Mesenteric fat pad (tissue), 1 donor: ENCODE results near the gene SDHAF3. TPM values are rescaled to one million over a fixed set of nuclear protein-coding genes. Genes with fewer than 3 reads are reported as not detected.
"Not testable (repeated sequence)": the region's sequence is repeated elsewhere in the genome, so short reads cannot be mapped to it uniquely, and the experiment has no call there.

Source experiments
- DNase-seq: peaks from one replicate; pipeline ENCODE4 v3.0.0-alpha.2; 2020; ENCODE audit warnings: low spot score
- long read RNA-seq: library from polyadenylated mRNA; unstranded; transcript quantifications from one replicate; pipeline ENCODE4 v2.0.0, GENCODE V29; 2020
- total RNA-seq: library from RNA; stranded (reverse); fragmentation: NEBNext Ultra II Directional; extraction: Animal tissue kit (Norgen Biotek cat#: 25700); gene quantifications from one replicate; pipeline ENCODE4 v1.2.1, GENCODE V29; 2021
- donor health status: DM: yes; HTN: yes; CAD: no.

The SDHAF3 gene
- 11.8 TPM for total RNA-seq
- long read RNA-seq, transcript SDHAF3-202 (2 exons, 2,060 nt): major isoform, 11 of 13 reads
- long read RNA-seq, partial matches to known transcripts: 0 of 13 reads
- long read RNA-seq, other reads (novel, unspliced or antisense): 2 of 13 reads

GRCh38 chr7:97117372-97118188, at the start of gene SDHAF3:
SDHAF3 (plus strand) TSS chr7:97117698; CDS start chr7:97117724, 26 bp downstream.
- peak; percentile 99 for DNase-seq

- not testable (repeated sequence) for DNase-seq
These were observed 45.5 kb upstream of the SDHAF3 start for GRCh38 chr7:97072025-97072424.

- no peak for DNase-seq
These were observed 41.6 kb upstream of the SDHAF3 start for GRCh38 chr7:97075928-97076327.

- no peak for DNase-seq
These were observed 39.2 kb upstream of the SDHAF3 start for GRCh38 chr7:97078023-97078969.

GRCh38 chr7:97079300-97079699, 38.2 kb upstream of the SDHAF3 start:
- no peak for DNase-seq

- DNase-seq: no peak
These were observed 35.8 kb upstream of the SDHAF3 start for GRCh38 chr7:97081521-97082300.

- no peak for DNase-seq
These were observed 29.1 kb upstream of the SDHAF3 start for GRCh38 chr7:97088364-97088763.

- no peak for DNase-seq
These were observed 27.7 kb upstream of the SDHAF3 start for GRCh38 chr7:97089771-97090170.

GRCh38 chr7:97090761-97091353, 26.6 kb upstream of the SDHAF3 start:
- DNase-seq: no peak

GRCh38 chr7:97094284-97094930, 23.1 kb upstream of the SDHAF3 start:
- DNase-seq: no peak

GRCh38 chr7:97096037-97096436, 21.5 kb upstream of the SDHAF3 start:
- no peak for DNase-seq

- no peak for DNase-seq
These were observed 20.8 kb upstream of the SDHAF3 start for GRCh38 chr7:97096661-97097060.

- DNase-seq: peak; percentile 91
These were observed 12.7 kb upstream of the SDHAF3 start for GRCh38 chr7:97104719-97105238.

GRCh38 chr7:97107192-97107800, 10.2 kb upstream of the SDHAF3 start:
- DNase-seq: no peak

GRCh38 chr7:97116308-97116707, 1.2 kb upstream of the SDHAF3 start:
- no peak for DNase-seq

GRCh38 chr7:97117035-97117371, 495 bp upstream of the SDHAF3 start:
- no peak for DNase-seq

- DNase-seq: no peak
These were observed 914 bp downstream of the SDHAF3 start for GRCh38 chr7:97118306-97118917.

GRCh38 chr7:97119747-97120146, 2.2 kb downstream of the SDHAF3 start:
- DNase-seq: no peak
